ENCODE data around the gene ACACA. TPM values are rescaled to one million over a fixed set of nuclear protein-coding genes. Genes with fewer than 3 reads are reported as not detected.

The ACACA gene
- total RNA-seq, 1 donor from 2014 or later, result 42.4 TPM

GRCh38 chr17:37221865-37222264, 184.8 kb downstream of the ACACA start:
- intact Hi-C loops (cut with micrococcal nuclease), result loop anchor here (5.0 kb wide), 1 partner anchor 595 kb away; no protein-coding TSS in a partner anchor
- DNase-seq, result no peak
- no peak for ATAC-seq (ENCODE audit: low read depth)
- Mint-ChIP-seq H3K9me3 (no peaks in the 10 kb centered on the region), H3K27ac (no peak overlapping the region), H3K4me3 (no peak overlapping the region), H3K4me1 (no peaks in the 10 kb centered on the region), H3K27me3 (no peaks in the 10 kb centered on the region), H3K36me3 (ENCODE audit: low read depth) (peaks cover 47% of the 10 kb centered on the region)
- ChIA-PET CTCF (interaction anchor here (1.5 kb wide), 1 partner anchor 619 kb away, joined by 3 read pairs; no protein-coding TSS in a partner anchor), POLR2A (no interaction called here)
- TF ChIP-seq CTCF (IDR thresholded peaks at IDR 0.05), result no peak

GRCh38 chr17:37220607-37220953, 186.1 kb downstream of the ACACA start:
- ATAC-seq (ENCODE audit: low read depth) (no peak), DNase-seq (no peak)
- H3K27ac Mint-ChIP-seq, result no peak overlapping the region
- intact Hi-C loops (cut with micrococcal nuclease), result loop anchor here (5.0 kb wide), 1 partner anchor 593 kb away; no protein-coding TSS in a partner anchor
- H3K9me3 Mint-ChIP-seq, result no peaks in the 10 kb centered on the region
- no peaks in the 10 kb centered on the region for H3K4me1 Mint-ChIP-seq
- H3K4me3 Mint-ChIP-seq, result no peak overlapping the region
- ChIA-PET POLR2A (no interaction called here), CTCF (no interaction called here)
- H3K27me3 Mint-ChIP-seq, result no peaks in the 10 kb centered on the region
- no peak for TF ChIP-seq CTCF (IDR thresholded peaks at IDR 0.05)
- peaks cover 46% of the 10 kb centered on the region for H3K36me3 Mint-ChIP-seq (ENCODE audit: low read depth)

GRCh38 chr17:37219876-37220606, 186.6 kb downstream of the ACACA start:
- H3K9me3 Mint-ChIP-seq, result no peaks in the 10 kb centered on the region
- TF ChIP-seq CTCF (IDR thresholded peaks at IDR 0.05), result no peak
- peaks cover 40% of the 10 kb centered on the region for H3K36me3 Mint-ChIP-seq (ENCODE audit: low read depth)
- ATAC-seq (ENCODE audit: low read depth) (no peak), DNase-seq (no peak)
- intact Hi-C loops (cut with micrococcal nuclease), result loop anchor here (5.0 kb wide), 1 partner anchor 593 kb away; no protein-coding TSS in a partner anchor
- H3K4me3 Mint-ChIP-seq, result no peak overlapping the region
- no peaks in the 10 kb centered on the region for H3K27me3 Mint-ChIP-seq
- no peak overlapping the region for H3K27ac Mint-ChIP-seq
- H3K4me1 Mint-ChIP-seq, result no peaks in the 10 kb centered on the region
- POLR2A ChIA-PET, result no interaction called here
- CTCF ChIA-PET, result no interaction called here

GRCh38 chr17:37218849-37219248, 187.8 kb downstream of the ACACA start:
- ChIA-PET POLR2A (no interaction called here), CTCF (interaction anchor here (1.1 kb wide), 1 partner anchor 149 kb away, joined by 3 read pairs; no protein-coding TSS in a partner anchor)
- H3K27ac Mint-ChIP-seq, result no peak overlapping the region
- no peaks in the 10 kb centered on the region for H3K27me3 Mint-ChIP-seq
- TF ChIP-seq CTCF (IDR thresholded peaks at IDR 0.05), result no peak
- DNase-seq, result no peak
- H3K4me3 Mint-ChIP-seq, result no peak overlapping the region
- intact Hi-C loops (cut with micrococcal nuclease), result no loop called here
- no peaks in the 10 kb centered on the region for H3K9me3 Mint-ChIP-seq
- H3K4me1 Mint-ChIP-seq, result no peaks in the 10 kb centered on the region
- no peak for ATAC-seq (ENCODE audit: low read depth)
- H3K36me3 Mint-ChIP-seq (ENCODE audit: low read depth), result peaks cover 42% of the 10 kb centered on the region

GRCh38 chr17:37214416-37214815, 192.2 kb downstream of the ACACA start:
- no peaks in the 10 kb centered on the region for H3K27me3 Mint-ChIP-seq
- ATAC-seq (ENCODE audit: low read depth) (no peak), DNase-seq (no peak)
- H3K36me3 Mint-ChIP-seq (ENCODE audit: low read depth), result peaks cover 23% of the 10 kb centered on the region
- intact Hi-C loops (cut with micrococcal nuclease), result no loop called here
- no peak overlapping the region for H3K4me3 Mint-ChIP-seq
- no peaks in the 10 kb centered on the region for H3K9me3 Mint-ChIP-seq
- ChIA-PET CTCF (interaction anchor here (1.6 kb wide), 1 partner anchor 10 kb away, joined by 3 read pairs; no protein-coding TSS in a partner anchor), POLR2A (no interaction called here)
- no peak for TF ChIP-seq CTCF (IDR thresholded peaks at IDR 0.05)
- H3K4me1 Mint-ChIP-seq, result no peaks in the 10 kb centered on the region
- no peak overlapping the region for H3K27ac Mint-ChIP-seq
